ENCODE measurements around the gene OBP2B. TPM values are rescaled to one million over a fixed set of nuclear protein-coding genes. Genes with fewer than 3 reads are reported as not detected.

Gene OBP2B
- polyA plus RNA-seq, 1 donor from 2014 or later: not detected

DNA sequence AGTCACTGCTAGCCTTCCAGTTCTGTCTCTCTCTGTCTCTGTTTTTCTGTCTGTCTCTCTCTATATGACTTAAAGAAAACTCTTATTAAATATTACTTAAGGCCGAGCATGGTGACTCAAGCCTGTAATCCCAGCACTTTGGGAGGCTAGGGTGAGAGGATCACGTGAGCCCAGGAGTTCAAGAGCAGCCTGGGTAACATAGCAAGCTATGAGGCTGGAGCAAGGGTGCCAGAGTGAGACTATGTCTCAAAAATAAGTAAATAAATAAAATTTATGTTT lies 43.7 kb downstream of the OBP2B start:
- H3K36me3 ChIP-seq (ENCODE audit: insufficient read depth, low read length): no peaks in the 10 kb centered on the region
- no peaks in the 10 kb centered on the region for H3F3A ChIP-seq (ENCODE audit: insufficient read depth, low read length, poor library complexity, severe bottlenecking)
- no peak overlapping the region for H3K4me3 ChIP-seq (ENCODE audit: low read length)
- H3K79me2 ChIP-seq (replicated peaks; ENCODE audit: insufficient read depth, low read length): no peaks in the 10 kb centered on the region
- peaks cover 9% of the 10 kb centered on the region for H3K27me3 ChIP-seq (ENCODE audit: insufficient read depth, low read depth, low read length)
- H4K20me1 ChIP-seq (ENCODE audit: insufficient read depth): no peaks in the 10 kb centered on the region
- no peak for TF ChIP-seq EZH2 (IDR thresholded peaks at IDR 0.05; ENCODE audit: borderline replicate concordance, insufficient read depth, low read length, poor library complexity, severe bottlenecking)
- no peak for TF ChIP-seq SMC3 (conservative IDR thresholded peaks at IDR 0.05; ENCODE audit: poor library complexity)
- no peak for TF ChIP-seq MXI1 (conservative IDR thresholded peaks at IDR 0.05; ENCODE audit: poor library complexity, severe bottlenecking)
- TF ChIP-seq, protein P1, sequence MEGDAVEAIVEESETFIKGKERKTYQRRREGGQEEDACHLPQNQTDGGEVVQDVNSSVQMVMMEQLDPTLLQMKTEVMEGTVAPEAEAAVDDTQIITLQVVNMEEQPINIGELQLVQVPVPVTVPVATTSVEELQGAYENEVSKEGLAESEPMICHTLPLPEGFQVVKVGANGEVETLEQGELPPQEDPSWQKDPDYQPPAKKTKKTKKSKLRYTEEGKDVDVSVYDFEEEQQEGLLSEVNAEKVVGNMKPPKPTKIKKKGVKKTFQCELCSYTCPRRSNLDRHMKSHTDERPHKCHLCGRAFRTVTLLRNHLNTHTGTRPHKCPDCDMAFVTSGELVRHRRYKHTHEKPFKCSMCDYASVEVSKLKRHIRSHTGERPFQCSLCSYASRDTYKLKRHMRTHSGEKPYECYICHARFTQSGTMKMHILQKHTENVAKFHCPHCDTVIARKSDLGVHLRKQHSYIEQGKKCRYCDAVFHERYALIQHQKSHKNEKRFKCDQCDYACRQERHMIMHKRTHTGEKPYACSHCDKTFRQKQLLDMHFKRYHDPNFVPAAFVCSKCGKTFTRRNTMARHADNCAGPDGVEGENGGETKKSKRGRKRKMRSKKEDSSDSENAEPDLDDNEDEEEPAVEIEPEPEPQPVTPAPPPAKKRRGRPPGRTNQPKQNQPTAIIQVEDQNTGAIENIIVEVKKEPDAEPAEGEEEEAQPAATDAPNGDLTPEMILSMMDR (IDR thresholded peaks at IDR 0.05; ENCODE audit: poor library complexity, severe bottlenecking): no peak
- no peak for TF ChIP-seq POLR2AphosphoS5 (IDR thresholded peaks at IDR 0.05)
- no peak for TF ChIP-seq TAF1 (IDR thresholded peaks at IDR 0.05; ENCODE audit: low read depth)
- H2AFZ ChIP-seq (ENCODE audit: low read depth, low read length): no peak overlapping the region
- H3K9me3 ChIP-seq (ENCODE audit: low read length): no peaks in the 10 kb centered on the region
- H3K27ac ChIP-seq (ENCODE audit: low read length): no peak overlapping the region
- no peak overlapping the region for H3K9ac ChIP-seq (ENCODE audit: low read length)
- no peaks in the 10 kb centered on the region for H3K9me2 ChIP-seq (ENCODE audit: insufficient read depth, low read length)
- no peak overlapping the region for H3K4me2 ChIP-seq (ENCODE audit: low read length)

DNA sequence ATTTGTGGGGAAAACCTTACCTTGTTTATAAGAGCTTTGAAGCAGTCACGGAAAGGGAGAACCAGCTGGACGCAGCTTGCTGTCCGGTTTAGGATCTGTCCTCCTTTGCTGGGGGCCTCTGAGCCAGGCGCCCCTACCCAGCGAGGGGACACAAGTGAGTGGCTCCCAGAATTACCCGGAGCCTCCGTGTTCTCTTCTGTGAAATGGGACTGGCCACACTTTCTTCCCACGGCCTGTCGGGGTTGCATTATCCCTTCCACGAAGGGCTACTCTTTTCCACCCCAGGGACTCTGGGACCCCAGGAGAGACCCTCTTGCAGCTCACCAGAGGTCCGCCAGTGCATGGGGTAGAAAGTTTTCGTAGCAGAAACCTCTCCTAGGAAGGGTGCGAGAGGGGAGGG lies 44.9 kb downstream of the OBP2B start:
- Histone ChIP-seq H2AFZ (ENCODE audit: low read depth, low read length) (no peak overlapping the region), H3K36me3 (ENCODE audit: insufficient read depth, low read length) (no peaks in the 10 kb centered on the region), H4K20me1 (ENCODE audit: insufficient read depth) (no peaks in the 10 kb centered on the region), H3K27me3 (ENCODE audit: insufficient read depth, low read depth, low read length) (peaks cover 9% of the 10 kb centered on the region), H3K27ac (ENCODE audit: low read length) (no peak overlapping the region), H3K4me2 (ENCODE audit: low read length) (no peak overlapping the region), H3K9ac (ENCODE audit: low read length) (no peak overlapping the region), H3F3A (ENCODE audit: insufficient read depth, low read length, poor library complexity, severe bottlenecking) (no peaks in the 10 kb centered on the region), H3K4me3 (ENCODE audit: low read length) (no peak overlapping the region), H3K9me2 (ENCODE audit: insufficient read depth, low read length) (no peaks in the 10 kb centered on the region), H3K9me3 (ENCODE audit: low read length) (no peaks in the 10 kb centered on the region), H3K79me2 (replicated peaks; ENCODE audit: insufficient read depth, low read length) (no peaks in the 10 kb centered on the region)
- TF ChIP-seq SMC3 (conservative IDR thresholded peaks at IDR 0.05; ENCODE audit: poor library complexity): no peak
- TF ChIP-seq, protein P2, sequence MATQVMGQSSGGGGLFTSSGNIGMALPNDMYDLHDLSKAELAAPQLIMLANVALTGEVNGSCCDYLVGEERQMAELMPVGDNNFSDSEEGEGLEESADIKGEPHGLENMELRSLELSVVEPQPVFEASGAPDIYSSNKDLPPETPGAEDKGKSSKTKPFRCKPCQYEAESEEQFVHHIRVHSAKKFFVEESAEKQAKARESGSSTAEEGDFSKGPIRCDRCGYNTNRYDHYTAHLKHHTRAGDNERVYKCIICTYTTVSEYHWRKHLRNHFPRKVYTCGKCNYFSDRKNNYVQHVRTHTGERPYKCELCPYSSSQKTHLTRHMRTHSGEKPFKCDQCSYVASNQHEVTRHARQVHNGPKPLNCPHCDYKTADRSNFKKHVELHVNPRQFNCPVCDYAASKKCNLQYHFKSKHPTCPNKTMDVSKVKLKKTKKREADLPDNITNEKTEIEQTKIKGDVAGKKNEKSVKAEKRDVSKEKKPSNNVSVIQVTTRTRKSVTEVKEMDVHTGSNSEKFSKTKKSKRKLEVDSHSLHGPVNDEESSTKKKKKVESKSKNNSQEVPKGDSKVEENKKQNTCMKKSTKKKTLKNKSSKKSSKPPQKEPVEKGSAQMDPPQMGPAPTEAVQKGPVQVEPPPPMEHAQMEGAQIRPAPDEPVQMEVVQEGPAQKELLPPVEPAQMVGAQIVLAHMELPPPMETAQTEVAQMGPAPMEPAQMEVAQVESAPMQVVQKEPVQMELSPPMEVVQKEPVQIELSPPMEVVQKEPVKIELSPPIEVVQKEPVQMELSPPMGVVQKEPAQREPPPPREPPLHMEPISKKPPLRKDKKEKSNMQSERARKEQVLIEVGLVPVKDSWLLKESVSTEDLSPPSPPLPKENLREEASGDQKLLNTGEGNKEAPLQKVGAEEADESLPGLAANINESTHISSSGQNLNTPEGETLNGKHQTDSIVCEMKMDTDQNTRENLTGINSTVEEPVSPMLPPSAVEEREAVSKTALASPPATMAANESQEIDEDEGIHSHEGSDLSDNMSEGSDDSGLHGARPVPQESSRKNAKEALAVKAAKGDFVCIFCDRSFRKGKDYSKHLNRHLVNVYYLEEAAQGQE (IDR thresholded peaks at IDR 0.05; ENCODE audit: borderline replicate concordance): no peak
- no peak for TF ChIP-seq EZH2 (IDR thresholded peaks at IDR 0.05; ENCODE audit: borderline replicate concordance, insufficient read depth, low read length, poor library complexity, severe bottlenecking)
- TF ChIP-seq, protein P1 (IDR thresholded peaks at IDR 0.05; ENCODE audit: poor library complexity, severe bottlenecking): no peak
- no peak for TF ChIP-seq TAF1 (IDR thresholded peaks at IDR 0.05; ENCODE audit: low read depth)
- TF ChIP-seq POLR2AphosphoS5 (IDR thresholded peaks at IDR 0.05): no peak
- no peak for TF ChIP-seq EP300 (conservative IDR thresholded peaks at IDR 0.05; ENCODE audit: poor library complexity, severe bottlenecking)
- TF ChIP-seq MXI1 (conservative IDR thresholded peaks at IDR 0.05; ENCODE audit: poor library complexity, severe bottlenecking): no peak
- no peak for TF ChIP-seq RAD21 (conservative IDR thresholded peaks at IDR 0.05)

All from neural cell (in vitro differentiated cells).